ENCODE results near the gene EML4.

EML4 gene

GRCh38 chr2:42138163-42139015 is 30.8 kb upstream of the EML4 start:
- no peak for DNase-seq

DNA sequence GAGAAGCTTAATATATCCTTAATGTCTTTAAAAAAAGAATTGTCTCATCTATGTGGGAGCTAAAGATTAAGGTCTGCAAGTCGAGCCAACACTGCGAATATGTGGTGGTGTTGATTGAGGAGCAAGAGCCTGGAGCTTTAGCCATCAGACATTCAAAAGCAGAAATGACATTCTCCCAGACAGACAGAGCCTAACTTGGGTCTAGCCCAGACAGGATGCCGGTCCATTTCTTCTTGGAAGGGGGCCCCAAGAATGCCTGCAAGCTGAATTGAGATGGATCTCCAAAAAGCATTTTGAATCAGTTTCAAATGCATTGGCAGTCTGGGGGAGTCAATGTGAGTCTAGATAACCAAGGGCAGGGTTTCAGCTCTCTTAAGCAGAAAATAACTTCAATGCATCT is 30.1 kb upstream of the EML4 start:
- DNase-seq, result no peak

DNA sequence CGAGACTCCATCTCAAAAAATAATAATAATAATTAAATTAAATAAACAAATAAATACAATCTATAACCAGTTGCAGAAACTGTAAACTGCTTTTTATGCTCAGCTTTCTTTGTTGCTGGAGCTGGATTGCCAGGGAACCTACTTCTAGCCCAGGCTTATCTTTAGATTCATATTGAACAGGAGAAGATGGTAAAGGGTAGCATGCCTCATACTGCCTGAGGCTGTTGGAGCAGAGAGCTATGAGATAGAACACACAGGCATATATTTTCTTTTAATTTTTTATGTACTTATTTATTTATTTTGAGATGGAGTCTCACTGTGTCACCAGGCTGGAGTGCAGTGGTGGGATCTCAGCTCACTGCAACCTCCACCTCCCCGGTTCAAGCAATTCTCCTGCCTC is 28.7 kb upstream of the EML4 start:
- no peak for DNase-seq

DNA sequence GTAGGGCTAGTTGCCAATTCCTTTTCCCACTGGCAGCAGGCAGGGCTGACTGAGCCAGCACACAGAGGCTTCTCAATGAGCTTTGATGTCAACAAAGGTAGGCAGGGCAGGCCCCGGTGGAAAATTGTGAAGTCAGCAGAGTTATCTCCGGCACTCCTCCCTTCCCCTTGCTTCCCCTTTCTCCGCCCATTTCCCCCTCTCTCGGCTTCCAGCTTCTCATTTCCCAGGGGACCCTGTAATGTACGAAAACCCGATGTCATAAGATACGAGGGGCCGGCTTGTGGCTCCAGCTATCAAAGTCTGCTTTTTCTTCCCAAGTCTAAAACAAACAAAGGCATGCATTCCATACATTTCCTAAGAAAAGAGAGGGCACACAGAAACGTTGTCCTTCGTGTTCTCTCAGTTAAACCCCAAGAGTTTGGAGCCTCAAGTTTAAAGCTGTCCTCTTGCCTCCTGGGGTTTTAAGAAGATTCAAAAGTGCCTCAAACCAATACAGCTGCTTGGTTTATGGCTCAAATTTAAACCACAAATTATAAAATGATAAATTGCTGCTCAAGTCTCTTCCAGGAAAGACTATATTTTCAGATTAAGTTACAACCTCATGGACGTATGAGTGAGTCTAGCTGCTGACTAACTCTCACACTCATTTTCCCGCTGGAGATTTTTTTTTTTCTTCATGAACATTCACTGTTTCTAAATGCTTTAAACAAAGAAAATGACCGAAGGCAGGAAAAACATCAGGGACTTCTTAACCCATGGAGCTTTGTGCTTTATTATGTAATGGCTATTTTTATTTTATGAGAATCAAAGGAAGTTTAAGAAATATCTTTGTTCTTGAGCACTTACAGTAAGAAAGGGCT is 27.2 kb upstream of the EML4 start:
- no peak for DNase-seq

DNA sequence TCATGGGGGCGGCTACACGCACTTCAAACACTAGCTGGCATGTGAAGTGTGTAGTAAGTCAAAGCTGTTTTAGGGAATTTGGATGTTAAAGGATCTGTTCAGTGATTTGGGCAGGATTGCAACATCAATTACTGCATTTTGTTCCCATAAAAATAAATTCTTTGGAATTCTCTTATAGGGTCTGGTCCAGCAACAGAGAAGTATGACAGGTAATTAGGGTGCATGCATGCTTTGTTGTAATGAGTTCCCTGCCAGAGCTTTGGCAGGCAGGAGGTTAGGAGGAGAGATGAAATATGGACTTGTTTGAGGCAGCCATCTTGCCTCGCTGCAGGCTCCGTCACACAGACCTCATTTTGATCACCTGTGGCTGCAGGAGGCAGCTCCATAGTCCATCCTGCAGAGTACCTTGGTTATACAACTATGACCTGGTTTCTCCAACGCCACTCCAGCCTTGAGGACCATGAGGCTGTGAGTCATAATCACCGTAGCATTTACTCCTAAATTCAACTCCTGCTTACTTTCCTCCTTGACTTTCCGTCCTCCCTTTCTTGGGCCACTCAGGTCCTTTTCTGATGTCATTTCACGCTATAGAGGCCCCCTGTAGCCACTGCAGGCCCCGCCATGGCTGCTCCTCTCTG is 26.5 kb upstream of the EML4 start:
- no peak for DNase-seq

DNA sequence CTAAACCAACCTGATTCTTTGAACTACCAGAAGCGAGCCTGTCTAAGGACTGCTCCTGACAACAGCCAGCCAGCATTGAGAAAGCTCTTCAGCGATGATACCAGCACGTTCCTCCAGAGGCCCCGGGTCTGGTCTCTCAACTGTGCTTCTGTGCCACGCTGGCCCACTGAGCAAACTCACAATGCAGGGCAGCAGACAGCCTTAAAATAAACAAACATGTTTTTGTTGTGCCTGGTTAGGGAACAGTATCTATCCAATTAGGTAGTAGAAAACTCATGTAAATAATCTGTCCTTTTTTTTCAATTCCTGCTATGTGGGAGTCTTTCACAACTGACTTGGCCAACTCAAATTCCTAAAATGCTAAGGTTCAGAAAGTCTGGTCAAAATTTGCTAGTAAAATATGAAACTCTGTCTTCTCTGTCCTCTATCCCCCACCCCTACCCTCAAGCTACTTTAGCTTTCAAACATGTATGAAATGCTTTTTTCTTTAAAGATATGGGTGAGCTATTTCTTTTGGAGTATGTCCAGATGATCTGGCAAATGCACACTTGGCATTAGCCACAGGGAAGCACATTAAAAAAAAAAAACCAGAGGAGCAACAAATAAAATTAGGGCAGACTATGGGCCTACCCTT is 21.4 kb upstream of the EML4 start:
- no peak for DNase-seq

GRCh38 chr2:42150159-42150558 is 19.0 kb upstream of the EML4 start:
- DNase-seq, result no peak

DNA sequence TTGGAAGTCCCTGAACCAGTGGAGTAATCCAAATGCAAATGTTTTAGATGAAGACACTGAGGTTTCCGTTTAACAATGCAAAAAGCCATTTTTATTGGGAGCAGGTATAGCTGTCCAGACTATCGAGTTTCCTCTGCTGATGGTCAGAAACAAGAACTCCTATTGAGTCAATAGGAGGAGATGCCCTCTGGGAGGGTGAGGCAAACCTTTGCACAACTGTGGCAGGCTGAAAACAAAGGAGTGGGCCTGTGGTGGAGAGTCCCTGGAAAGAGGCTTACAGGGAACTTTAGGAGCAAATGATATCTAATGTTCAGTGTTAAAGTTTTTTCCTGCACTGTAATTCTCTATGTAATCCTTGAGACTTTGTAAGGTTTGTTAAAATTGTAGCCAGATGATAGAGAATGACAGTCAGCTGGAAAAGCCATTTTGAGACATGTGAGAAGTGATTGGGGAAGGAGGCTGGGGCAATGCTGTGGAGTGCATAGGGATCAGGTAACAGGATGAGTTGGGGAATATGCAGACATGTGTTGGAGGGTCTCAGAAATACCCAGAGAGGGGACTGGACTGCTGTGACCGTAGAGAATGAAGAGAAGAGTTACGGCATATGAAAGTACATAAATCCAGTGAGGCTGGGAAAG is 15.1 kb upstream of the EML4 start:
- DNase-seq, result no peak

DNA sequence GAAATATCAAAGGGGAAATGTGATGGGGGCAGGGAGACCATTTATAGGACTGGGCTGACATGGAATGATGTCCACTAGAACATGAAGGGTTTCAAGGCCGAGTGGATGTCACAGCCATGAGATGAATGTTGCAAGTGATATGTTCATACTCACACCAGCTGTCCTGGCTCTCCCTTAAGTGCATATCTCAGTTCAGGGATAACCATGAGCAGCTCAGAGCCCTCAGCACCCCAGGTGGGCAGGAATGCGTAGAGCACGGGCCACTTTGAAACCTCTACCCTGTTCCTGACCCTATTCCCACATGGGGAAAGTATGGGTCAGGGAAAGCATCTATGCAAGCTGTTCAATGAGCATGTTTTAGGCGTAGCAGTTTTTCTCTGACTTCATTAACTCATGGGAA is 12.4 kb upstream of the EML4 start:
- no peak for DNase-seq

DNA sequence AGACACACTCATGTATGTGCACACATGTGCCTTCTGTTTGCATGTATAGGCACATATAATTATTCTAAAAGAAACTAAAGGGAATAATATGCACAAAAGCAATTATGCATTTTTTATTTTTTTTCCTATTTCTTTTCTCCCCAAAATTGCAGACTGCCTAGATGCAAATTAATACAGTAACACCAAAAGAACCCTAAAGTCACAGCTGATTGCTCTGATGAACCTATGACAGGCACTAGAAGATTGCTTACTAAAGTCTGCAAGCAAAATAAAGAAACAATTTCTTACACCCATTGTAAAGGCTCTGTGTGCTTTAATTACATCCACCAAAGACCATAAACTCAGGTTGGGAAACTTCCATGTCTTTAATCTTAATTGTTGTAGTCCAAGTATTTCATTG is 7.7 kb upstream of the EML4 start:
- no peak for DNase-seq

GRCh38 chr2:42163444-42164045 is 5.6 kb upstream of the EML4 start:
- DNase-seq, result no peak

DNA sequence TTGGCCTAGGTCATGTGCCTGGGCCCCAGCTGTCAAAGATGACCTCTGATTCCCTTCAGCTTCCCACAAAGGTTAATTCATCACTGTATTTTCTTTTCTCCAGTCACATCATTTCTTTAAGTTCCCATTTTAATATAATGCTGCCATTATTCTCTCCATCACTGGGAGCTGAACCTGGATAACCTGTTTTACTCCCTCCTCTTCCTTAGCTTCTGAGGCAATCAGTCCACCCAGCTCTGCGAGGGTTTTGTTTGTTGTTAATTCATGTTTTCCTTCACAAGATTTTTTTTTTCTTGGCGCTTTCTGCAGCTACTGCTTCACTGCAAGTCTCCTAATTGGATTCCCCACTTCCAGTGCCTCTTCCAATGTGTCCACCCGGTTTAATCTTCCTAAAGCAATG is 5.1 kb upstream of the EML4 start:
- no peak for DNase-seq

DNA sequence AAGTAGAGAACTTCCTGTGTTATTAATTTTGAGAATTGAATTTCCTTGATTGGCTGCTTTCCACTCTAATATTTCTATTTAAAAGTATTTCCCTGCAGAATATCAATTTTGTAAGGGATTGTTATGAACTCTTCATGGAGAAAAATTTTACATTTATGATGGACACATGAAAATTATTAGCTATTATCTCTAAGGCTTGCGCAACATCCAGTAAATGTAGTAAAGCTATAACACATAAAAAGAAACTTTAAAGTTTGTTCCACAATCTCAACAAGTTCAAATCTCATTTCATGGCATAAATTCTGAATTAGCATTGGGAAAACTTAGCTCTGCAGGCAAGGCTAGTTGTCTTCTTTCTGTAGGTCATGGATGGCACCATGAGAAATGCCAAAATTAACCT is 4.2 kb upstream of the EML4 start:
- DNase-seq, result no peak

GRCh38 chr2:42167458-42167857 is 1.7 kb upstream of the EML4 start:
- no peak for DNase-seq

DNA sequence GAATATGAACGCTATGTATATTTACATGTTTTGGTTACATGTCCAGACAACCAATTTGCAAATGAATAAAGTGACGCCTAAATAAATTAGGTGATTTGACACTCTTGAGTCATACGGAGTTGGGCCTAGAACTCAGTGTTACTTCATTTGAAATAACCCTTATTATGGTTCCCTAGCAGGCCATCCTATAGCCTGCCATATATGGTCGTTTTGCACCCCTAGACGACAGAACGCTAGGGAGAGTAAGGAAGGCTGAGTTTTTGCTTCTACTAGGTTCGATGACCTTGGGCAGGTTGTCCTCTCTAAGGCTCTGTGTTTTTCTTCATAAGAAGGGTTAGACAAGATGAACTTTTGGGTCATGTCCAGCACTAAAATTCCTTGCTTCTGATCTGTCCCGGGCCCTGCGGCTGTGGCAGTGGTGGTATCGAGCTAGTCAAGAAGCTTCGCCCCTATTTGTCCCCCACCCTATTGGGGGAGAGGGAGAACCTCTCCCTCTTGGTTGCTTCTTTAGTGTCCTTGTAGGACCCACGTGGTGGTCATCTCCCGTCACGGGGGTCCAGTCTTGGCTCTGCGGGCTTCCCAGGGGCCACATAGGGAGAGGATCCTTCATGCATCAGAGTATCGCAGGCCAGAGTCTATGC is 574 bp upstream of the EML4 start:
- no peak for DNase-seq

- no peak for DNase-seq
These were observed 845 bp downstream of the EML4 start for GRCh38 chr2:42169874-42170521.

DNA sequence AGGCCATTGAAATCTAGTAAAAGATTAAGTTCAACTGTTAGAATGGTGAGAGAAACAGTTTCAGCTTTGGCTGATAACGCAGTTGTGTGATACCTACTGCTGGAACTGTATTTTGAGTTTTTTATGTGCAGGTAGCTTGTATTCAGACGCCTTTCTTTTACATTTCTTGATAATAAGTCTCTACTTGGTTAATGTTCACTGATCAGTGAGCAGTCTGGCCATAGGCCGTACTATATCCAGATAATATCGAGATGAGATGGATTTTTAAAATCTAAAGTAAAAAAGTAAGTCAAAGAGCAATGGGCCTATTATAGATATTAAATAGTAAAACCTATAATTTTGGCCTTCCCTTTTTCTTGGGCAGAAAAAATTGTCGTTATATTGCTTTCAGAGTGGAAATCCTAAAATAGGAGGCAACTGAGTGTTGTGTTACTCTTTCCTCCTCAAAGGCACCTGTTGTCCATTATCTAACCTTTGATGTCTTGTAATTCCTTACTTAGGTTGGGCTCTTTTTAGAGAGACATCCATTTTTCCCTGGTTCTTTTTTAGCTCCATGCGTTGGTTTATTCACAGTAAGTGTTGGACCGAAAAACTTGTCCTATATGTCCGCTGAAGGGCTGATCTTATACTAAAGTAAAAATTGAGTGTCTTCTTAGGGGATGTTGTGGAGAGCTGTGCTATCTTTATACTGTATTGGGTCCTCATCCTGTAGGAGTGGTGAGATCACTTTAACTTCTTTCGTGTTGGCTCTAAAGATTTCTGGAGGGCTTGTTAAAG is 1.7 kb downstream of the EML4 start:
- no peak for DNase-seq

DNA sequence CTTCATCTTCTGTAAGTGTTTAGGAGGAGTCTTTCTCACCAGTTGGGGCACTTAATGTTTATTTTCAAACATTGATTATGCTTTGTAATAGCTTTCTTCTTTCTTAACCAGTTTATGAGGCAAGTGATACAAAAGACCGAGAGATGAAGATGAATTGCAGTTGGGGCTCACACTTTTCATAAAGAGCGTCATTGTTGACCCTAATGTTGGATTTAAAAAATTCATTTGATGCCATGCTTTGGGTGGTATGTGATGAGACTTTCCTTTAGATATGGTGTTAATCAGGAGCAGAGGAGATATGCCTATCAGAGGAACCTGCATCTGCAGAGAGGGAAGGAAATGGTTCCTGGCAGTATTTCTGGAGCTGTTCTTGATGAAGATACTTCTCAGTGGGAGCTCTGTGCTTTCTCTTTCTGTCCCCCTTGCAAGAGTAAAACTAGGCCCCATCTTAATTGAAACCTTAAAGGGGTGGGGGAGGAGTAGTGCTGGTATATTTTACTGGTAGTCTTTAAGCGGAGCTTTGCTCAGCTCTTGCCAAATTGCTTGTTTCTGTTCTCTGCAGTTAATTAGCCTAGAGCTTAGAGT is 2.3 kb downstream of the EML4 start:
- DNase-seq, result no peak

DNA sequence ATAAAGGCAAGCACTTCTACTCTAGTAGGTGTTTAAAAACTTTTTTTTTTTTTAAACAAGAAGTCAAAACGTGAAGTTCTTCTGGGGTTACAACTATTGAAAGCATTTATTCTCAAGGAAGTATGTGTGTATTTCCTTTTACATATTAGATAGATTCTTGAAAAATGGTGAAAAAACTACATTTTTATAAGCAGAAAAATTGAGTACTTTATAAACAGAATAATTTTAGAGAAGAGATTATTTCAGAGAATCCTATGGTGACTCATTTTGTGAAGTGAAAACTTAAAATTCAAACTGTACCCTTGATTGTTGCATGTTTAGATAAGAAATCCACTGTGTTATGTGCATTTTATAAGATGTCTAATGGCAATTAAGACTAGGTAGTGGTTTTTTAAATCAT is 2.9 kb downstream of the EML4 start:
- no peak for DNase-seq

DNA sequence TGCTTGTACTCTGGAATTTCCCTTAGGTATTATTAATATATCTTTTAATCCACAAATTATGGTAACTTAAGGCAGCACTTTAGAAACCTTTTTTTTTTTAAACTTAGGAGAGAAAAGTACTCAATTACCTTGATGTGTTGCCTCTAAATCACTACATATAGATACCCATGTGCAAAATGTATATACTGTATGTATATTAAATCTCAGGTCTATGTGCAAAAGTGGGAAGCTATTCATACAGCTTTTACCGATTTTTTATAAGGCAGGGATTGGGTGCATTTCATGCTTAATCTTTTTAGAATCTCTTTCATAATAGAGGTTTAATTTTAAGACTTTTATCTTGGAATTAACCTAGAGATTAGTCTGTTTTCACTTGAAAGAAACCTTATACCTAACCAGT is 3.4 kb downstream of the EML4 start:
- no peak for DNase-seq
